HepG2 (cell line): ENCODE measurements around the gene EWSR1.

Experiments
- FOXA1 ChIP-seq, 2 experiments: fragments of 450-650 bp in 1 of 2; sonication (generic) in 1 of 2; formaldehyde crosslinking in 1 of 2; IDR thresholded peaks; 2 replicates each; pipeline versions ENCODE4 v1.4.0 to v1.6.1; 2016 to 2020; ENCODE audit warnings: missing genetic modification reagents in 1 of 2
- GABPA ChIP-seq, 2 experiments: IDR thresholded peaks; 2 replicates each; pipeline ENCODE4 v1.6.1; 2011 to 2016; ENCODE audit warnings: low read depth in 2 of 2, low read length in 1 of 2, missing biosample characterization in 1 of 2, missing genetic modification characterization in 1 of 2
- HDAC2 ChIP-seq: sonication (generic); formaldehyde crosslinking; IDR thresholded peaks from 2 replicates; pipeline ENCODE4 v1.4.0; 2020; ENCODE audit warnings: missing genetic modification reagents
- JUN ChIP-seq: sonication (generic); formaldehyde crosslinking; IDR thresholded peaks from 2 replicates; pipeline ENCODE4 v1.4.0; 2020; ENCODE audit warnings: mild to moderate bottlenecking, missing genetic modification reagents
- MTF2 ChIP-seq: sonication (generic); formaldehyde crosslinking; IDR thresholded peaks from 2 replicates; pipeline ENCODE4 v1.5.0; 2020; ENCODE audit warnings: missing genetic modification reagents, borderline replicate concordance
- POLR2A ChIP-seq, 2 experiments: IDR thresholded peaks; 2 replicates each; pipeline ENCODE4 v1.6.1; 2011; ENCODE audit warnings: low read depth in 2 of 2, low read length in 2 of 2, mild to moderate bottlenecking in 1 of 2, moderate library complexity in 1 of 2; ENCODE audit not compliant: insufficient read depth in 1 of 2
- POLR2AphosphoS5 ChIP-seq: IDR thresholded peaks from 2 replicates; pipeline ENCODE4 v1.6.1; 2012; ENCODE audit warnings: low read depth, low read length
- RNF2 ChIP-seq: fragments of 450-650 bp; conservative IDR thresholded peaks from 2 replicates; pipeline ENCODE4 v1.6.1; 2016; ENCODE audit warnings: low read depth
- SIN3B ChIP-seq: fragments of 150-350 bp; IDR thresholded peaks from 2 replicates; pipeline ENCODE4 v1.6.1; 2014; ENCODE audit warnings: low read length
- SMARCC2 ChIP-seq: fragments of 450-650 bp; IDR thresholded peaks from 2 replicates; pipeline ENCODE4 v1.6.1; 2017; ENCODE audit warnings: antibody characterized with exemption, mild to moderate bottlenecking
- TF ChIP-seq, protein P1 (sequence below), 2 experiments: sonication (generic) in 1 of 2; formaldehyde crosslinking in 1 of 2; IDR thresholded peaks; 2 replicates each; pipeline versions ENCODE4 v1.5.1 to v1.6.1; 2011 to 2020; ENCODE audit warnings: borderline replicate concordance in 1 of 2, low read depth in 1 of 2, low read length in 1 of 2, mild to moderate bottlenecking in 1 of 2, missing genetic modification reagents in 1 of 2, moderate library complexity in 1 of 2
- TF ChIP-seq, protein P2 (sequence below): sonication (generic); formaldehyde crosslinking; IDR thresholded peaks from 2 replicates; pipeline ENCODE4 v1.8.1; 2022; ENCODE audit warnings: mild to moderate bottlenecking, missing genetic modification reagents
- TF ChIP-seq, protein P3 (sequence below): sonication (generic); formaldehyde crosslinking; IDR thresholded peaks from 2 replicates; pipeline ENCODE4 v1.4.0; 2020; ENCODE audit warnings: missing genetic modification reagents, borderline replicate concordance
- TF ChIP-seq, protein P4 (sequence below): sonication (generic); formaldehyde crosslinking; IDR thresholded peaks from 2 replicates; pipeline ENCODE4 v1.9.0; 2021; ENCODE audit warnings: missing genetic modification reagents, mild to moderate bottlenecking, borderline replicate concordance

DNA sequence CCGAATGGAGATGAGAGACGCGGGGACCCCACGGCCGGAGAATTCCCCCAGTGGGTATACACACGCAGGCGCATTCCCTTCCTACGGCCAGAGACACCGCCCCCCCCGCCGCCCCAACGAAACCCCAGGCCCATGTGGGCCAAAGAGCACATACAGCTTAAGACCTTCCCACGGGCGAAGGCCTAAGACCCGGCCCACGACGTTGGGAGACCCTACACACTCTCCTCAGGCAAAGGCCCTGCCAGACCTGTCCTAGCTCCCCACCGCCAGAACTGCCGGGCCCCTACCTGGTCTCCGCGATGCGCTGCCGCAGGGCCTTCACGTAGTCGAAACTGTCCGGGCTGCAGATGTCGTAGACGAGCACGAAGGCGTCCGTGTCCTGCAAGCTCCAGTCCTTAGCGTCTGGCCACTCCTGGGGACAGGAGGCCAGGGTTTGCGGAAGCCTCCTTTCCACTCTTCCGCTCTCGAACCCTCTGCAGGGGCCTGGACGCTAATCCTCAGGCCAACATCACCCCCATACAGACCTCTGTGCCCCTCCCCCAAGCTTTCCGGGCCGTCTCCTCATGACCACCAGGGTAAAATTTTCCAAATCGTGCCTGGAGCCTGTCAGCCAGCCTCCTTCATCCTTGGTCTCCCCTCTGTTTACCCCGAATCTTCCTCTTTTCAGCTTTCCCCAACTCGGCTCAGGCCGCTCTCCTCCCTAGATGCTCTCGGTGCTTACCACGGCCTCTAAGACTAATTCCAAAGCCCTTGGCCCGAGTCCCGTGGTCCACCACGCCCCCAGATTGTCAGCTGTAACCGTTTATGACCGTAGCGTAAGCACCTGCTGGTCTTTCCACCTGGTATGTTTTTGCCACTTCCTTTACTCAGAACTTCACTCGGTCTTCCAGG, 45.8 kb downstream of the EWSR1 start:
- TF ChIP-seq MTF2 (CRISPR knock-in tag) (no peak), GABPA (IDR thresholded peaks at IDR 0.05; ENCODE audit: low read depth, low read length) (no peak), GABPA (CRISPR knock-in tag; IDR thresholded peaks at IDR 0.05; ENCODE audit: low read depth) (no peak), HDAC2 (no peak), SIN3B (no peak), SMARCC2 (no peak), POLR2A (IDR thresholded peaks at IDR 0.05; ENCODE audit: insufficient read depth in 1 of 2, low read depth in 2 of 2, low read length in 2 of 2) (no peak), JUN (no peak), RNF2 (no peak), FOXA1 (IDR thresholded peaks at IDR 0.05) (no peak), FOXA1 (CRISPR knock-in tag; IDR thresholded peaks at IDR 0.05) (no peak), POLR2AphosphoS5 (no peak)
- TF ChIP-seq, protein P1, sequence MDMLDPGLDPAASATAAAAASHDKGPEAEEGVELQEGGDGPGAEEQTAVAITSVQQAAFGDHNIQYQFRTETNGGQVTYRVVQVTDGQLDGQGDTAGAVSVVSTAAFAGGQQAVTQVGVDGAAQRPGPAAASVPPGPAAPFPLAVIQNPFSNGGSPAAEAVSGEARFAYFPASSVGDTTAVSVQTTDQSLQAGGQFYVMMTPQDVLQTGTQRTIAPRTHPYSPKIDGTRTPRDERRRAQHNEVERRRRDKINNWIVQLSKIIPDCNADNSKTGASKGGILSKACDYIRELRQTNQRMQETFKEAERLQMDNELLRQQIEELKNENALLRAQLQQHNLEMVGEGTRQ (IDR thresholded peaks at IDR 0.05; ENCODE audit: low read depth, low read length) = no peak
- TF ChIP-seq, protein P1 (CRISPR knock-in tag; IDR thresholded peaks at IDR 0.05; ENCODE audit: borderline replicate concordance) = no peak
- TF ChIP-seq, protein P2, sequence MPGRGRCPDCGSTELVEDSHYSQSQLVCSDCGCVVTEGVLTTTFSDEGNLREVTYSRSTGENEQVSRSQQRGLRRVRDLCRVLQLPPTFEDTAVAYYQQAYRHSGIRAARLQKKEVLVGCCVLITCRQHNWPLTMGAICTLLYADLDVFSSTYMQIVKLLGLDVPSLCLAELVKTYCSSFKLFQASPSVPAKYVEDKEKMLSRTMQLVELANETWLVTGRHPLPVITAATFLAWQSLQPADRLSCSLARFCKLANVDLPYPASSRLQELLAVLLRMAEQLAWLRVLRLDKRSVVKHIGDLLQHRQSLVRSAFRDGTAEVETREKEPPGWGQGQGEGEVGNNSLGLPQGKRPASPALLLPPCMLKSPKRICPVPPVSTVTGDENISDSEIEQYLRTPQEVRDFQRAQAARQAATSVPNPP (CRISPR knock-in tag) = no peak
- TF ChIP-seq, protein P3, sequence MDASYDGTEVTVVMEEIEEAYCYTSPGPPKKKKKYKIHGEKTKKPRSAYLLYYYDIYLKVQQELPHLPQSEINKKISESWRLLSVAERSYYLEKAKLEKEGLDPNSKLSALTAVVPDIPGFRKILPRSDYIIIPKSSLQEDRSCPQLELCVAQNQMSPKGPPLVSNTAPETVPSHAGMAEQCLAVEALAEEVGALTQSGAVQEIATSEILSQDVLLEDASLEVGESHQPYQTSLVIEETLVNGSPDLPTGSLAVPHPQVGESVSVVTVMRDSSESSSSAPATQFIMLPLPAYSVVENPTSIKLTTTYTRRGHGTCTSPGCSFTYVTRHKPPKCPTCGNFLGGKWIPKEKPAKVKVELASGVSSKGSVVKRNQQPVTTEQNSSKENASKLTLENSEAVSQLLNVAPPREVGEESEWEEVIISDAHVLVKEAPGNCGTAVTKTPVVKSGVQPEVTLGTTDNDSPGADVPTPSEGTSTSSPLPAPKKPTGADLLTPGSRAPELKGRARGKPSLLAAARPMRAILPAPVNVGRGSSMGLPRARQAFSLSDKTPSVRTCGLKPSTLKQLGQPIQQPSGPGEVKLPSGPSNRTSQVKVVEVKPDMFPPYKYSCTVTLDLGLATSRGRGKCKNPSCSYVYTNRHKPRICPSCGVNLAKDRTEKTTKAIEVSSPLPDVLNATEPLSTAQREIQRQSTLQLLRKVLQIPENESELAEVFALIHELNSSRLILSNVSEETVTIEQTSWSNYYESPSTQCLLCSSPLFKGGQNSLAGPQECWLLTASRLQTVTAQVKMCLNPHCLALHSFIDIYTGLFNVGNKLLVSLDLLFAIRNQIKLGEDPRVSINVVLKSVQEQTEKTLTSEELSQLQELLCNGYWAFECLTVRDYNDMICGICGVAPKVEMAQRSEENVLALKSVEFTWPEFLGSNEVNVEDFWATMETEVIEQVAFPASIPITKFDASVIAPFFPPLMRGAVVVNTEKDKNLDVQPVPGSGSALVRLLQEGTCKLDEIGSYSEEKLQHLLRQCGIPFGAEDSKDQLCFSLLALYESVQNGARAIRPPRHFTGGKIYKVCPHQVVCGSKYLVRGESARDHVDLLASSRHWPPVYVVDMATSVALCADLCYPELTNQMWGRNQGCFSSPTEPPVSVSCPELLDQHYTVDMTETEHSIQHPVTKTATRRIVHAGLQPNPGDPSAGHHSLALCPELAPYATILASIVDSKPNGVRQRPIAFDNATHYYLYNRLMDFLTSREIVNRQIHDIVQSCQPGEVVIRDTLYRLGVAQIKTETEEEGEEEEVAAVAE (CRISPR knock-in tag) = no peak
- TF ChIP-seq, protein P4, sequence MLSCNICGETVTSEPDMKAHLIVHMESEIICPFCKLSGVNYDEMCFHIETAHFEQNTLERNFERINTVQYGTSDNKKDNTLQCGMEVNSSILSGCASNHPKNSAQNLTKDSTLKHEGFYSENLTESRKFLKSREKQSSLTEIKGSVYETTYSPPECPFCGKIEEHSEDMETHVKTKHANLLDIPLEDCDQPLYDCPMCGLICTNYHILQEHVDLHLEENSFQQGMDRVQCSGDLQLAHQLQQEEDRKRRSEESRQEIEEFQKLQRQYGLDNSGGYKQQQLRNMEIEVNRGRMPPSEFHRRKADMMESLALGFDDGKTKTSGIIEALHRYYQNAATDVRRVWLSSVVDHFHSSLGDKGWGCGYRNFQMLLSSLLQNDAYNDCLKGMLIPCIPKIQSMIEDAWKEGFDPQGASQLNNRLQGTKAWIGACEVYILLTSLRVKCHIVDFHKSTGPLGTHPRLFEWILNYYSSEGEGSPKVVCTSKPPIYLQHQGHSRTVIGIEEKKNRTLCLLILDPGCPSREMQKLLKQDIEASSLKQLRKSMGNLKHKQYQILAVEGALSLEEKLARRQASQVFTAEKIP (CRISPR knock-in tag) = no peak
